Epithelial cell of esophagus (primary cell): ENCODE results near the gene PRAC2.

Experiments used
- DNase-seq: peaks from one replicate; pipeline ENCODE4 v3.0.0; 2010; ENCODE audit warnings: low read depth
- H3K4me3 ChIP-seq: 2 replicates; pipeline ENCODE4 v1.5.1; 2011; ENCODE audit warnings: mild to moderate bottlenecking, low read length, control low read depth
- CTCF ChIP-seq: IDR thresholded peaks from 2 replicates; pipeline ENCODE4 v1.5.1; 2011; ENCODE audit warnings: low read depth, mild to moderate bottlenecking, low read length, control low read depth, inconsistent platforms; ENCODE audit not compliant: insufficient read depth; ENCODE audit errors: missing control alignments

The PRAC2 gene

GRCh38 chr17:48726114-48726915 lies 3.3 kb downstream of the PRAC2 start:
- H3K4me3 ChIP-seq: no peak overlapping the region
- TF ChIP-seq CTCF: no peak
- no peak for DNase-seq

- H3K4me3 ChIP-seq: no peak overlapping the region
Measured at GRCh38 chr17:48726916-48727286, 3.9 kb downstream of the PRAC2 start.

GRCh38 chr17:48727415-48728175 lies 4.6 kb downstream of the PRAC2 start:
- DNase-seq: no peak
- TF ChIP-seq CTCF: no peak
- H3K4me3 ChIP-seq: no peak overlapping the region

More at GRCh38 chr17:48726916-48727286, 3.9 kb downstream of the PRAC2 start:
- no peak for DNase-seq
- TF ChIP-seq CTCF: no peak

GRCh38 chr17:48728232-48729231 lies 5.5 kb downstream of the PRAC2 start, which contains the start of gene HOXB13:
HOXB13 (minus strand) TSS chr17:48728750; CDS start chr17:48728593, 157 bp downstream.
- no peak for DNase-seq
- no peak within 1 kb of the TSS for H3K4me3 ChIP-seq
- TF ChIP-seq CTCF: no peak

GRCh38 chr17:48729335-48730239 lies 6.6 kb downstream of the PRAC2 start:
- DNase-seq: no peak
- no peak for TF ChIP-seq CTCF
- H3K4me3 ChIP-seq: no peak overlapping the region

- TF ChIP-seq CTCF: no peak
- no peak for DNase-seq
- H3K4me3 ChIP-seq: no peak overlapping the region
Measured at GRCh38 chr17:48730240-48730550, 7.2 kb downstream of the PRAC2 start.
